NOMO-1 treated with dmso at 0.1 percent for 144 hours (cell line): ENCODE data around the gene SVIP.

Experiments
- DNase-seq: peaks from one replicate; lab custom pipeline; 2025; ENCODE audit not compliant: unreplicated experiment; lab: John Stamatoyannopoulos, UW

Gene SVIP

DNA sequence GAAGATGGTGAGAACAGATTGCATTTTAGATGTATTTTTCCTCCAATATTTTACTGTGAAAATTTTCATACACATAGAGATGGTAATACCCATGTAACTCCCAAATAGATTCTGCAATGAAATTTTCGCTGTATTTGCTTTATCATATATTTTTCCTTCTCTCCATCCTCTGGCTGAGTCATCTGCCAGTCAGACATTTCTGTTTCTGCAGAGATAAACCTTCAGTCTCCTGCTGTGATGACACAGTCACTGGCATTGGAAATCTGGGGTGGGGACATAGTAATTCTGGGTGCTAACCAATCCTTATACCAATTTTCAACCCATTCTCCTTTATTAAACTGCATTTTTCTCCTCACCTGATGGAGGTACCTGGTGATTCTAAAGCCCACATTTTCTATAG lies 33.7 kb downstream of the SVIP start:
- no peak for DNase-seq

DNA sequence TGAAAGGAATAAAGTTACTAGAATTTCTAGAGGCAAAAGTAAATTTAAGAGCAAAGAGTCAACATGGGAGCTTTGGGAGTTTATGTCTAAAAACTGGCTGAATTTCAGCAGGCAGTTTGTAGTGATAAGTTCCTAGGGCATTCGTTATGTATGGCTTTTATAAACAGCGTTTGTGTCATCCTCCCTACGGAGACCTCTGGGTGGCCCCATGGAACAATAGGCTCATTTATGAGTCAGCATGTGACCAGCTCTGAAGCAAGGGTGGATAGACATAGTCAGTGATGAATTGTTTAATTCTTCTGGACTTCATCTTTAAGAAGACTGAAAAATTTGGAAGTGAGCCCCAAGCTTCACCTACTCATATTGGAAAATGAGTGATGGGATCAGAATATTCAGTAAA lies 37.1 kb downstream of the SVIP start:
- DNase-seq = no peak

DNA sequence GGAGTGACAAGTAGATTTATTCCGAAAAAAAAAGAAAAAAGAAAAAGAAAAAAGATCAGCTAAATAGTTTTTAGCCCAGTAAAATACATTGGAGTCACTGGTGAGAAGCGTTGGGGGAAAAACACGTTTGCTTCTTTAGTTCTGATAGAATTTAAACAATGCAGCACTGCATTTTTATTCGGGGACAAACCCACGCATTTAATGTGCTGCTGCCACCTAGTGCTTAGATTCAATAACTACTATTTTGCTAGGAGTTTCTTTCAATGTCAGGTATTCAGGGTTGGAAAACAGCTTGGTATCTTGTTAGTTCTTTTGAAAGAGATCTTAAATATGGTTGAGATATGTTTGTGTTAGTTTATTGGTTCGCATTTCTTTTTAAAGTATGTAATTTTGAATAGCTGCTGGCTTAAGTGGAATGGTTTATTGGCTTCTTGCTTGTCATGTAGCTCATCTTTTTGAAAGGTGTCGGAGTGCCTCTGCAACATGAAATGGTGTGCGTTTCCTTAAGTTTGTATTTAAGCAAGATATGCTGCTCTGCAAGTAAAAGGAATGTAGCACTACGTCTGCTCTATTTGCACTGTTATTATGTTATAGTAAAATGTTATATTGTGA lies 41.9 kb downstream of the SVIP start:
- no peak for DNase-seq

DNA sequence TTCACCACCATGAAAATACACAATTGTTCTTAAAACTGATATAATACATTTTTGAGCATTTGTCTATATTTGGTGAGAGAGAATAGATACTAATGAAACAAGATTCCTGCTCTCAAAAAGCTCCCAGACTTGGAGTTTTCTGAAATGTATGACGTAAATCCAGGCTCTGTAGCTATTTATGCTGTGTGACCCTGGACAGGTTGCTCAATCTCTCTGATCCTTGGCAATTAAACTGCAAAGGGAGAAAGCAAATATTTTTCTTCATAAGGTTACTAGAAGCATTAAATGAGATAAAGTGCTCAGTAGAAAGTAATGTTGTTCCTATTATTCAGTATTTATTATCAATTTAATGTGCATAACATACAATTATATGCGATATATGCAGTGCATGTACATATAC lies 42.5 kb downstream of the SVIP start:
- DNase-seq = no peak

DNA sequence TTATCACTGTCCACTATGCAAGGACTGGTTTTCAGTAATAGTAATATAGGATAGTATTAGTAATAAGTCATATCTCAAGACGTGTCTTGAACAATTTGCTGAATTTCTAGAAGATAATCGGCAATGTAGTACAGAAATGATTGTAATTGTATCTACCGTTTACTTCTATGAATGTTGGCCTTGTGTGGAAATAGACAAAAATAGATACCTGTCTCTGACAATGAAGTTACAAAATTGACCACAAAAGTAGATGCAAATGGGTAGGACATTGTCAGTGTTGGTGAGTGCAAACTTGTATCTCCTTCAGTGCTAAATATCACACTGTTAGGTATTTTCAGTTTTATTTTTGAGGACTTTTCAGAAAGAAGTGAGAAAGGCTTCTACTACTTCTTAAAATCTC lies 43.1 kb downstream of the SVIP start:
- no peak for DNase-seq

DNA sequence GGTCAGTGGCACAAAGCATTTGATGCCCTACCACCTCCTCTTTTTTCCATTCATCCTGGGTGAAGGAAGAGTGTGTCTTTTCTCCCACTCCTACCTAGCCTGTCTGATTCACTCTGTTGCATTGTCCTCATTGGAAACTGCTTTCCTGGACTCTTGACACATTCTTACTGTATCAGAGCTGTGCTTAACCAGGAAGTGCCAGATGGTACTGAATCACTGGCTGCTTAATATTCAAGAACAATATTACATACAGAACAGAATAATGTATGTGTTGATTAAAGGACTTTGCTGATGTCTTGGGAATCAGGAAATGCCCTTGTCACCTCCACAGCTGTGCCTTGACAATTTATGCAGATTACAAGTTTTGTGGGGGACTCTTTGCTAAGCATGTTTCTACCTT lies 44.4 kb downstream of the SVIP start:
- no peak for DNase-seq

DNA sequence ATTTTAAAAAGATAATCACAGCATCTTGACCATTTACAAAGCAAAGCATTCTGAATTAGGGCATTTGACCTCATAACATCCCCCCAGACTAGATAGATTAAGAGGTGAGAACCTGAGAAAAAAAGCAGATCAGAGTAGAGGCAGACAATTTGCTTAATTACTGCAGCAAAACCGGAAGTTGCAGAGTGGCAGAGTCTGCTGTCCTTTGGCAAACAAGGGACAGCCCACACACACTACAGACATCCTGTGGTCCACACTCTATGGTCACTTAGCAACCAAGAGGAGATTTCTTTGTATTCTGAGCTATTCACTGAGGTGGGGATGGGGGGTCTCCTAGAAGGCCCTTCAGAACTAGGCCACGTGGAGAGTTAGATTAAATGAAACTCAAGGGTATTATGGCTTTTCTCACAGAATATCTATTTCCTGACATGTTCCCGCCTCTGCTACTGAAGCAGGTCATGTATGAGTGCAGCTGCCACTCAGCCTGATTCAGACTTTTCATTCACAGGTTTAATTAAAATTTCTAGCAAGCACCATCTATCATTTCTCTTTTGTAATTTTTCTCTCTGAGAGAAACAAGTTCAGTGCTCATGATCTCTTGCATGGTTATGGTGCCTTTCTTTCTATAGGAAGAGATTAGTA lies 48.5 kb downstream of the SVIP start:
- DNase-seq = peak; percentile 16

DNA sequence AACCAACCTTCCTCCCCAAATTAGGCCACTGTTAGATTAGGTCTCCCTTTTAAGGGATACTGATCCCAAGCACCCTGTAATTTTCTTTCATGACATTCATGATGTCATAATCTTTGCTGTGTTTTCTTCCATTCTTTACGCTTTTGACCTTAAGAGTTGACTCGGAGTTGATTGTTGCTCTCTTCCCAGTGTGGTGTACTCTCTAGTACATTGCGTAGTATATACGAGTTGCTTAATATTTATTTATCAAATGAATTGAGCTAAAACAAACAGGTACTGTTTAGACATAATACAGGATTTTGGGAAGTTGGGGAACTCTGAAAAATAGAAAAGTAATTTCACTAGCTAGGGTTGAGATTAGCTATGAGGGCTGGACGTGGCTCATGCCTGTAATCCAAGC lies 49.8 kb downstream of the SVIP start:
- DNase-seq = no peak

DNA sequence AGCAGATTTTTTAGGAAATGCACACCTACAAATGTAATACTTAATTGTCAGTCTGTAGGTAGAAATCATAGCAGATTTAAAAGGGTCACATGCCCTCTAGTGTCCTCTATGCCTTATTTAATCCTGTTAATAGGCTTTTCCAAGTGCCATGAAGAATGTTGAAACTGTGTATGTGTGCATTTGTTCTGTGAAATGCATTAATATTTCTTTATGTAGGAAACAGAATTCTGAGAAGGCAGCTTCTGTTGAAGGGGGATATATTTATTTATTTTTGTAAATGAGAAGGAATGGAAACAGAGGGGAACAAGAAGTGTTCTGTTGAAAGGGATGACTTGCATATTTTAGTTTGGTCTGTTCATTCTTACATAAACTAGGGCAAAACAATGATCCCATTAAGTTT lies 51.0 kb downstream of the SVIP start:
- no peak for DNase-seq

DNA sequence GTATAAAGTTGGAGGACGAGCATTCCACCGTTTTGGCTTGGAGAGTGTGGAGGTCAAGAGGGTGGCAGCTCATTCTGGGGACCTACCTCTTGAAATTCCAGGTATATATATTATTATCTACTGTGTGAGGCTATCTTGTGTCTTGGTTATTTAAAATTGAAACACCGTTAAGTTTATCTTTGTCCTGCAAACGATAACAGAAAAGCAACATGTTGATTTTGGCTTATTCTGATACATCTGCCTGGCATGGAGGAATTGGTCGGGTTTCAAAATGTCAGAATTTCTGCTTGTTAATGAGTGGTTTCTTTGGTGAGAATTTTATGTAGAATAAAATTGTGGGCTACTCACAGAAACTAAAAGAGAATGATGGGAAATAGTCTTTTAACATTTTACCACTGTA lies 54.4 kb downstream of the SVIP start:
- no peak for DNase-seq

DNA sequence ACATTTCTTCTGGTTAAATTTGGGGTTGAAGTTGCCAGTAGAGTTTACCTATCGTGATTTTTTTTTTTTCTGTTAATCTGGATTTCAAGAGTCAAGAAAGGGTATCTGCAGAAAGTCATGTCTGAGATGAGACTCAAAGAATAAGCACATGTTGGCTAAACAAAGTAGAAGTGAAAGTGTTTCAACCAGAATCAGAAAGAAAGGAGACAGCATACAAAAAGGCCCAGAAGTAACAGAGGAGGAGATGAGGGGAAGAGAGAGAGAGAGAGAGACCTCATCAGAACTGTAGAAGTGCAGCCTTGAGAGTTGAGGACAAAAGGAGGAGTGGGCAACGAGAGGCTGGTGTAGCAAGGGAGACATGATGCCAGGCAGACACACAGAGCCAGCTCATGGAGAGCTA lies 54.9 kb downstream of the SVIP start:
- no peak for DNase-seq

DNA sequence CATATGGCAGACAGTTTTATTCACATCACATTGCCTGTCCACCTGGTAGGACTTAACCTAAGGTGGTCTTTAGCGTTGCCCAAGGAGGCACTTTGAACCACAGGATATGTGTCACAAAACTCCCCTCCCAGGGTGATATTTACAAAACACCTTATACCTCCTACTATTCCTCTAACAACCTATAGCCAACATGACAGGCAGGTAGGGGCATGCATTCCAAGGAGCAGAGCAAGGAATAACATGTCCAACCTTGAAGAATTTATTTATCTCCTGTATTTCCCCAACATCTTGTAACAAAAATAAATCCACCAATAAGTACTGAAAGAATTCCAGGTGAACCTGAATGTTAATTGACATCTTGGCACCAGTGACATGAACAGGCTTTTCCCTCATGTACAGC lies 60.5 kb downstream of the SVIP start:
- DNase-seq = no peak
